ENCODE data around the gene BCS1L. TPM values are rescaled to one million over a fixed set of nuclear protein-coding genes. Genes with fewer than 3 reads are reported as not detected.

Gene BCS1L
- total and polyA plus RNA-seq, 2 of the 13 experiments (the other 11 are each of a cell fraction or from before 2014, with no cell fraction given) = 48.9 to 76.0 TPM

GRCh38 chr2:218618102-218618860 is 41.2 kb upstream of the BCS1L start (continued):
- TF ChIP-seq GLMP (CRISPR knock-in tag; IDR thresholded peaks at IDR 0.05; ENCODE audit: borderline replicate concordance) (no peak), ZNF780A (CRISPR knock-in tag; IDR thresholded peaks at IDR 0.05) (no peak), STAG1 (CRISPR knock-in tag; IDR thresholded peaks at IDR 0.05) (peak; percentile 49; the same call in 1 of the 2 replicates), ZNF343 (CRISPR knock-in tag; IDR thresholded peaks at IDR 0.05) (no peak), IRF2 (CRISPR knock-in tag; IDR thresholded peaks at IDR 0.05) (no peak), ZNF251 (CRISPR knock-in tag; IDR thresholded peaks at IDR 0.05) (no peak), ZNF629 (CRISPR knock-in tag; conservative IDR thresholded peaks at IDR 0.05) (no peak), SOX13 (IDR thresholded peaks at IDR 0.05) (no peak), SOX13 (CRISPR knock-in tag; conservative IDR thresholded peaks at IDR 0.05 in 1 of 2, IDR thresholded peaks at IDR 0.05 in 1 of 2) (no peak), SATB2 (CRISPR knock-in tag; IDR thresholded peaks at IDR 0.05) (no peak), NFE2L1 (CRISPR knock-in tag; IDR thresholded peaks at IDR 0.05; ENCODE audit: borderline replicate concordance) (no peak)

- H3K36me3 ChIP-seq (replicated peaks in 1 of 2; ENCODE audit: control insufficient read depth in 1 of 2, insufficient read depth in 2 of 2, low read length in 2 of 2) = no peaks in the 10 kb centered on the region
- H3K27me3 ChIP-seq (ENCODE audit: control insufficient read depth in 1 of 2, insufficient read depth in 2 of 2, low read length in 2 of 2) = 0 out of 5 replicates have a peak, but pooled peaks cover 0 to 3% of the 10 kb centered on the region in 2 experiments
- H3K4me1 ChIP-seq (ENCODE audit: insufficient read depth, low read length) = peaks cover 12% of the 10 kb centered on the region
- H4K20me1 ChIP-seq (ENCODE audit: insufficient read depth, low read length) = no peaks in the 10 kb centered on the region
- POLR2A ChIA-PET = no interaction called here
- in situ Hi-C loops (cut with HindIII; ENCODE audit: extremely low pct_ligation_motif_present, low pct_unique_long_range_greater_than_20kb) = no loop called here
- no peak overlapping the region for H3K4me3 ChIP-seq (replicated peaks in 1 of 3; ENCODE audit: insufficient read depth in 1 of 3, low read depth in 2 of 3, low read length in 3 of 3)
- ATAC-seq (no peak), FAIRE-seq (no peak), DNase-seq (ENCODE audit: low spot score) (no peak)
- H3K4me2 ChIP-seq (ENCODE audit: low read depth, low read length) = no peak overlapping the region
- H2AFZ ChIP-seq (ENCODE audit: low read length) = no peak overlapping the region
- TF ChIP-seq RARG (CRISPR knock-in tag; IDR thresholded peaks at IDR 0.05; ENCODE audit: low read depth) = no peak
- TF ChIP-seq, protein P1, sequence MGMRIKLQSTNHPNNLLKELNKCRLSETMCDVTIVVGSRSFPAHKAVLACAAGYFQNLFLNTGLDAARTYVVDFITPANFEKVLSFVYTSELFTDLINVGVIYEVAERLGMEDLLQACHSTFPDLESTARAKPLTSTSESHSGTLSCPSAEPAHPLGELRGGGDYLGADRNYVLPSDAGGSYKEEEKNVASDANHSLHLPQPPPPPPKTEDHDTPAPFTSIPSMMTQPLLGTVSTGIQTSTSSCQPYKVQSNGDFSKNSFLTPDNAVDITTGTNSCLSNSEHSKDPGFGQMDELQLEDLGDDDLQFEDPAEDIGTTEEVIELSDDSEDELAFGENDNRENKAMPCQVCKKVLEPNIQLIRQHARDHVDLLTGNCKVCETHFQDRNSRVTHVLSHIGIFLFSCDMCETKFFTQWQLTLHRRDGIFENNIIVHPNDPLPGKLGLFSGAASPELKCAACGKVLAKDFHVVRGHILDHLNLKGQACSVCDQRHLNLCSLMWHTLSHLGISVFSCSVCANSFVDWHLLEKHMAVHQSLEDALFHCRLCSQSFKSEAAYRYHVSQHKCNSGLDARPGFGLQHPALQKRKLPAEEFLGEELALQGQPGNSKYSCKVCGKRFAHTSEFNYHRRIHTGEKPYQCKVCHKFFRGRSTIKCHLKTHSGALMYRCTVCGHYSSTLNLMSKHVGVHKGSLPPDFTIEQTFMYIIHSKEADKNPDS (CRISPR knock-in tag; IDR thresholded peaks at IDR 0.05) = no peak
- no peak for TF ChIP-seq TARDBP (CRISPR knock-in tag; IDR thresholded peaks at IDR 0.05)
- TF ChIP-seq ZNF782 (CRISPR knock-in tag; IDR thresholded peaks at IDR 0.05; ENCODE audit: borderline replicate concordance) = no peak
- TF ChIP-seq FOSL1 (CRISPR knock-in tag; IDR thresholded peaks at IDR 0.05; ENCODE audit: borderline replicate concordance) = no peak
- TF ChIP-seq RBAK (CRISPR knock-in tag; IDR thresholded peaks at IDR 0.05) = no peak
- CTCF ChIA-PET (ENCODE audit: low intra/inter-chr PET ratio, low total read pairs) = no interaction called here
- H3K9me3 ChIP-seq (ENCODE audit: low read length) = no peaks in the 10 kb centered on the region
- WGBS (ENCODE audit: low lambda C conversion rate) = 42% methylated on average over 7 of the region's 7 CpGs
- BruUV-seq (replicated peaks) = no TSS peak
- H3K79me2 ChIP-seq (ENCODE audit: insufficient read depth, low read length) = no peaks in the 10 kb centered on the region
- intact Hi-C loops (cut with micrococcal nuclease; ENCODE audit: unreplicated experiment) = no loop called here
- no peak overlapping the region for H3K27ac ChIP-seq (ENCODE audit: extremely low read length, insufficient read depth, low read length)
- no peak overlapping the region for H3K9ac ChIP-seq (ENCODE audit: insufficient read depth, low read depth, low read length)
Observed at GRCh38 chr2:218621007-218621406, 38.5 kb upstream of the BCS1L start.

Data from HepG2 (cell line).